HepG2 (cell line): ENCODE measurements around the gene TOX2.

Experiments used
- AFF4 ChIP-seq: sonication (generic); formaldehyde crosslinking; IDR thresholded peaks from 2 replicates; pipeline ENCODE4 v1.4.0; 2020; ENCODE audit warnings: missing genetic modification reagents
- CTCF ChIP-seq: sonication (generic); formaldehyde crosslinking; IDR thresholded peaks from 2 replicates; pipeline ENCODE4 v1.5.0; 2020; ENCODE audit warnings: mild to moderate bottlenecking, missing genetic modification reagents, moderate library complexity
- TEAD3 ChIP-seq: optimal IDR thresholded peaks from 2 replicates; pipeline ENCODE3; 2016; ENCODE audit warnings: borderline replicate concordance
- ZBTB1 ChIP-seq: sonication (generic); formaldehyde crosslinking; IDR thresholded peaks from 2 replicates; pipeline ENCODE4 v1.4.0; 2020; ENCODE audit warnings: missing genetic modification reagents, borderline replicate concordance

GRCh38 chr20:44081888-44082287 is 167.2 kb downstream of the TOX2 start:
- TF ChIP-seq CTCF (no peak), ZBTB1 (CRISPR knock-in tag) (no peak), TEAD3 (no peak), AFF4 (CRISPR knock-in tag) (no peak)
